ENCODE measurements around the gene JAG2.

The JAG2 gene

GRCh38 chr14:105209646-105210045, 41.1 kb upstream of the JAG2 start:
- ATAC-seq = no peak
- TF ChIP-seq CSRNP3 (CRISPR knock-in tag; IDR thresholded peaks at IDR 0.05) = no peak
- TF ChIP-seq GLIS3 (CRISPR knock-in tag; IDR thresholded peaks at IDR 0.05) = no peak
- TF ChIP-seq ZNF70 (CRISPR knock-in tag; IDR thresholded peaks at IDR 0.05) = no peak
- TF ChIP-seq RARB (CRISPR knock-in tag; IDR thresholded peaks at IDR 0.05) = no peak

GRCh38 chr14:105209091-105209490, 40.5 kb upstream of the JAG2 start:
- no peak for ATAC-seq

GRCh38 chr14:105208738-105209075, 40.1 kb upstream of the JAG2 start:
- no peak for ATAC-seq
- no peak for TF ChIP-seq PATZ1 (CRISPR knock-in tag; IDR thresholded peaks at IDR 0.05; ENCODE audit: borderline replicate concordance)
- no peak for TF ChIP-seq ZNF70 (CRISPR knock-in tag; IDR thresholded peaks at IDR 0.05)
- TF ChIP-seq TSHZ2 (CRISPR knock-in tag; IDR thresholded peaks at IDR 0.05) = no peak
- TF ChIP-seq GLIS3 (CRISPR knock-in tag; IDR thresholded peaks at IDR 0.05) = no peak
- no peak for TF ChIP-seq SNAI2 (CRISPR knock-in tag; IDR thresholded peaks at IDR 0.05)
- TF ChIP-seq TOX (CRISPR knock-in tag; IDR thresholded peaks at IDR 0.05; ENCODE audit: borderline replicate concordance) = no peak
- no peak for TF ChIP-seq BACH2 (CRISPR knock-in tag; IDR thresholded peaks at IDR 0.05; ENCODE audit: borderline replicate concordance)
- no peak for TF ChIP-seq CSDC2 (CRISPR knock-in tag; IDR thresholded peaks at IDR 0.05)
- no peak for TF ChIP-seq TCF4 (CRISPR knock-in tag; IDR thresholded peaks at IDR 0.05; ENCODE audit: borderline replicate concordance)
- TF ChIP-seq ZFP30 (CRISPR knock-in tag; IDR thresholded peaks at IDR 0.05) = no peak
- TF ChIP-seq RARB (CRISPR knock-in tag; IDR thresholded peaks at IDR 0.05) = no peak
- TF ChIP-seq ZNF8 (CRISPR knock-in tag; IDR thresholded peaks at IDR 0.05) = no peak
- no peak for TF ChIP-seq ISL1 (CRISPR knock-in tag; IDR thresholded peaks at IDR 0.05)
- TF ChIP-seq ZC3H10 (CRISPR knock-in tag; IDR thresholded peaks at IDR 0.05) = no peak
- no peak for TF ChIP-seq CSRNP3 (CRISPR knock-in tag; IDR thresholded peaks at IDR 0.05)

More at GRCh38 chr14:105209091-105209490, 40.5 kb upstream of the JAG2 start:
- TF ChIP-seq TOX (CRISPR knock-in tag; IDR thresholded peaks at IDR 0.05; ENCODE audit: borderline replicate concordance) = no peak
- no peak for TF ChIP-seq ZFP30 (CRISPR knock-in tag; IDR thresholded peaks at IDR 0.05)
- TF ChIP-seq ARNTL (CRISPR knock-in tag; IDR thresholded peaks at IDR 0.05; ENCODE audit: borderline replicate concordance, low read depth) = no peak
- TF ChIP-seq ZNF565 (CRISPR knock-in tag; conservative IDR thresholded peaks at IDR 0.05; ENCODE audit: low read depth) = no peak
- TF ChIP-seq ZNF8 (CRISPR knock-in tag; IDR thresholded peaks at IDR 0.05) = no peak
- TF ChIP-seq GLIS3 (CRISPR knock-in tag; IDR thresholded peaks at IDR 0.05) = no peak
- no peak for TF ChIP-seq ZNF70 (CRISPR knock-in tag; IDR thresholded peaks at IDR 0.05)
- TF ChIP-seq RARB (CRISPR knock-in tag; IDR thresholded peaks at IDR 0.05) = no peak
- no peak for TF ChIP-seq POU6F1 (CRISPR knock-in tag; IDR thresholded peaks at IDR 0.05; ENCODE audit: borderline replicate concordance, low read depth)
- TF ChIP-seq OSR1 (CRISPR knock-in tag; IDR thresholded peaks at IDR 0.05) = no peak
- no peak for TF ChIP-seq PPARA (CRISPR knock-in tag; IDR thresholded peaks at IDR 0.05; ENCODE audit: borderline replicate concordance)
- no peak for TF ChIP-seq PATZ1 (CRISPR knock-in tag; IDR thresholded peaks at IDR 0.05; ENCODE audit: borderline replicate concordance)
